ENCODE data around the gene MCF2L. TPM values are rescaled to one million over a fixed set of nuclear protein-coding genes. Genes with fewer than 3 reads are reported as not detected.

The MCF2L gene
- polyA plus RNA-seq, 1 donor = 30.9 TPM

- Histone ChIP-seq H3K9me3 (ENCODE audit: control insufficient read depth, low read depth, low read length) (no peaks in the 10 kb centered on the region), H3K4me3 (ENCODE audit: low read length) (no peak overlapping the region), H3K36me3 (ENCODE audit: control insufficient read depth, insufficient read depth, low read length) (peaks cover 38% of the 10 kb centered on the region), H3K27ac (ENCODE audit: low read length) (no peak overlapping the region), H3K27me3 (ENCODE audit: control insufficient read depth, insufficient read depth, low read length) (no peaks in the 10 kb centered on the region), H3K4me1 (ENCODE audit: control insufficient read depth, insufficient read depth, low read length) (no peaks in the 10 kb centered on the region)
- WGBS (ENCODE audit: insufficient coverage, low lambda C conversion rate) = no CpG with 5 or more reads among the region's 41 CpGs
- DNase-seq = no peak
Measured at GRCh38 chr13:113069861-113070805, 101.1 kb downstream of the MCF2L start.

- H3K27me3 ChIP-seq (ENCODE audit: control insufficient read depth, insufficient read depth, low read length) = no peaks in the 10 kb centered on the region
- H3K9me3 ChIP-seq (ENCODE audit: control insufficient read depth, low read depth, low read length) = no peaks in the 10 kb centered on the region
- DNase-seq = no peak
- no peak overlapping the region for H3K4me3 ChIP-seq (ENCODE audit: low read length)
- H3K27ac ChIP-seq (ENCODE audit: low read length) = no peak overlapping the region
- peaks cover 40% of the 10 kb centered on the region for H3K36me3 ChIP-seq (ENCODE audit: control insufficient read depth, insufficient read depth, low read length)
- 91% methylated on average over 5 of the region's 8 CpGs for WGBS (ENCODE audit: insufficient coverage, low lambda C conversion rate)
- H3K4me1 ChIP-seq (ENCODE audit: control insufficient read depth, insufficient read depth, low read length) = no peaks in the 10 kb centered on the region
Measured at GRCh38 chr13:113070855-113071254, 101.8 kb downstream of the MCF2L start.

GRCh38 chr13:113072376-113072775, 103.4 kb downstream of the MCF2L start:
- WGBS (ENCODE audit: insufficient coverage, low lambda C conversion rate) = 86% methylated on average over 2 of the region's 3 CpGs
- peaks cover 47% of the 10 kb centered on the region for H3K36me3 ChIP-seq (ENCODE audit: control insufficient read depth, insufficient read depth, low read length)
- no peaks in the 10 kb centered on the region for H3K27me3 ChIP-seq (ENCODE audit: control insufficient read depth, insufficient read depth, low read length)
- no peak overlapping the region for H3K27ac ChIP-seq (ENCODE audit: low read length)
- no peaks in the 10 kb centered on the region for H3K4me1 ChIP-seq (ENCODE audit: control insufficient read depth, insufficient read depth, low read length)
- DNase-seq = no peak
- H3K9me3 ChIP-seq (ENCODE audit: control insufficient read depth, low read depth, low read length) = peaks cover 3% of the 10 kb centered on the region
- H3K4me3 ChIP-seq (ENCODE audit: low read length) = no peak overlapping the region

- H3K4me1 ChIP-seq (ENCODE audit: control insufficient read depth, insufficient read depth, low read length) = no peaks in the 10 kb centered on the region
- peaks cover 56% of the 10 kb centered on the region for H3K36me3 ChIP-seq (ENCODE audit: control insufficient read depth, insufficient read depth, low read length)
- H3K27me3 ChIP-seq (ENCODE audit: control insufficient read depth, insufficient read depth, low read length) = no peaks in the 10 kb centered on the region
- no CpG with 5 or more reads among the region's 11 CpGs for WGBS (ENCODE audit: insufficient coverage, low lambda C conversion rate)
- H3K4me3 ChIP-seq (ENCODE audit: low read length) = no peak overlapping the region
- no peak for DNase-seq
- no peak overlapping the region for H3K27ac ChIP-seq (ENCODE audit: low read length)
- H3K9me3 ChIP-seq (ENCODE audit: control insufficient read depth, low read depth, low read length) = peaks cover 6% of the 10 kb centered on the region
Measured at GRCh38 chr13:113073942-113074341, 104.9 kb downstream of the MCF2L start.

- no peak for DNase-seq
- no peaks in the 10 kb centered on the region for H3K27me3 ChIP-seq (ENCODE audit: control insufficient read depth, insufficient read depth, low read length)
- H3K4me1 ChIP-seq (ENCODE audit: control insufficient read depth, insufficient read depth, low read length) = no peaks in the 10 kb centered on the region
- no peak overlapping the region for H3K4me3 ChIP-seq (ENCODE audit: low read length)
- H3K36me3 ChIP-seq (ENCODE audit: control insufficient read depth, insufficient read depth, low read length) = peaks cover 61% of the 10 kb centered on the region
- H3K9me3 ChIP-seq (ENCODE audit: control insufficient read depth, low read depth, low read length) = peaks cover 6% of the 10 kb centered on the region
- H3K27ac ChIP-seq (ENCODE audit: low read length) = no peak overlapping the region
- no CpG with 5 or more reads among the region's 18 CpGs for WGBS (ENCODE audit: insufficient coverage, low lambda C conversion rate)
Measured at GRCh38 chr13:113074401-113074800, 105.4 kb downstream of the MCF2L start.

GRCh38 chr13:113074876-113075275, 105.9 kb downstream of the MCF2L start:
- Histone ChIP-seq H3K36me3 (ENCODE audit: control insufficient read depth, insufficient read depth, low read length) (peaks cover 59% of the 10 kb centered on the region), H3K27me3 (ENCODE audit: control insufficient read depth, insufficient read depth, low read length) (no peaks in the 10 kb centered on the region), H3K27ac (ENCODE audit: low read length) (no peak overlapping the region), H3K4me3 (ENCODE audit: low read length) (no peak overlapping the region), H3K4me1 (ENCODE audit: control insufficient read depth, insufficient read depth, low read length) (no peaks in the 10 kb centered on the region), H3K9me3 (ENCODE audit: control insufficient read depth, low read depth, low read length) (peaks cover 6% of the 10 kb centered on the region)
- DNase-seq = no peak
- WGBS (ENCODE audit: insufficient coverage, low lambda C conversion rate) = no CpG with 5 or more reads among the region's 22 CpGs

GRCh38 chr13:113075711-113076110, 106.7 kb downstream of the MCF2L start:
- no peak for DNase-seq

GRCh38 chr13:113076681-113077401, 107.8 kb downstream of the MCF2L start:
- H3K27me3 ChIP-seq (ENCODE audit: control insufficient read depth, insufficient read depth, low read length) = no peaks in the 10 kb centered on the region
- no peak for DNase-seq
- no peak overlapping the region for H3K27ac ChIP-seq (ENCODE audit: low read length)
- H3K4me3 ChIP-seq (ENCODE audit: low read length) = no peak overlapping the region
- no peaks in the 10 kb centered on the region for H3K4me1 ChIP-seq (ENCODE audit: control insufficient read depth, insufficient read depth, low read length)
- no CpG with 5 or more reads among the region's 39 CpGs for WGBS (ENCODE audit: insufficient coverage, low lambda C conversion rate)
- H3K9me3 ChIP-seq (ENCODE audit: control insufficient read depth, low read depth, low read length) = peaks cover 6% of the 10 kb centered on the region
- peaks cover 63% of the 10 kb centered on the region for H3K36me3 ChIP-seq (ENCODE audit: control insufficient read depth, insufficient read depth, low read length)

More at GRCh38 chr13:113075711-113076110, 106.7 kb downstream of the MCF2L start:
- Histone ChIP-seq H3K4me3 (ENCODE audit: low read length) (no peak overlapping the region), H3K27ac (ENCODE audit: low read length) (no peak overlapping the region), H3K27me3 (ENCODE audit: control insufficient read depth, insufficient read depth, low read length) (no peaks in the 10 kb centered on the region), H3K9me3 (ENCODE audit: control insufficient read depth, low read depth, low read length) (peaks cover 6% of the 10 kb centered on the region), H3K4me1 (ENCODE audit: control insufficient read depth, insufficient read depth, low read length) (no peaks in the 10 kb centered on the region), H3K36me3 (ENCODE audit: control insufficient read depth, insufficient read depth, low read length) (peaks cover 56% of the 10 kb centered on the region)
- 93% methylated on average over 3 of the region's 17 CpGs for WGBS (ENCODE audit: insufficient coverage, low lambda C conversion rate)

- Histone ChIP-seq H3K4me1 (ENCODE audit: control insufficient read depth, insufficient read depth, low read length) (no peaks in the 10 kb centered on the region), H3K36me3 (ENCODE audit: control insufficient read depth, insufficient read depth, low read length) (peaks cover 63% of the 10 kb centered on the region), H3K27me3 (ENCODE audit: control insufficient read depth, insufficient read depth, low read length) (no peaks in the 10 kb centered on the region), H3K9me3 (ENCODE audit: control insufficient read depth, low read depth, low read length) (peaks cover 6% of the 10 kb centered on the region), H3K4me3 (ENCODE audit: low read length) (no peak overlapping the region), H3K27ac (ENCODE audit: low read length) (no peak overlapping the region)
- DNase-seq = no peak
- no CpG with 5 or more reads among the region's 20 CpGs for WGBS (ENCODE audit: insufficient coverage, low lambda C conversion rate)
Measured at GRCh38 chr13:113077566-113077952, 108.5 kb downstream of the MCF2L start.

- Histone ChIP-seq H3K9me3 (ENCODE audit: control insufficient read depth, low read depth, low read length) (peaks cover 6% of the 10 kb centered on the region), H3K4me3 (ENCODE audit: low read length) (no peak overlapping the region), H3K4me1 (ENCODE audit: control insufficient read depth, insufficient read depth, low read length) (no peaks in the 10 kb centered on the region), H3K27me3 (ENCODE audit: control insufficient read depth, insufficient read depth, low read length) (no peaks in the 10 kb centered on the region), H3K27ac (ENCODE audit: low read length) (no peak overlapping the region), H3K36me3 (ENCODE audit: control insufficient read depth, insufficient read depth, low read length) (peaks cover 63% of the 10 kb centered on the region)
- DNase-seq = no peak
- no CpG with 5 or more reads among the region's 42 CpGs for WGBS (ENCODE audit: insufficient coverage, low lambda C conversion rate)
Measured at GRCh38 chr13:113077953-113078901, 109.2 kb downstream of the MCF2L start.

Measured in large intestine (tissue), 3 donors.